Naive thymus-derived CD4-positive, alpha-beta T cell (primary cell): ENCODE results near the gene MAP7D1. TPM values are rescaled to one million over a fixed set of nuclear protein-coding genes. Genes with fewer than 3 reads are reported as not detected.

Source experiments
- ATAC-seq: fragments of 150-1000 bp; cut with Tn5 transposase; 2 replicates; pipeline ENCODE4 v1.10.0; 2021; ENCODE audit warnings: mild to moderate bottlenecking, moderate library complexity
- CTCF ChIA-PET: fragments of 350-600 bp; sonication (Branson Sonifier 250); formaldehyde crosslinking; loops from one replicate; lab custom pipeline; 2021; ENCODE audit warnings: antibody characterized with exemption; lab: Charles Lee
- POLR2A ChIA-PET: fragments of 350-600 bp; sonication (Branson Sonifier 250); formaldehyde crosslinking; loops from one replicate; lab custom pipeline; 2021; ENCODE audit warnings: antibody characterized with exemption, inconsistent platforms; lab: Charles Lee
- DNase-seq, 9 donors: peaks; one replicate each; pipeline versions ENCODE4 v3.0.0 to v3.0.0-alpha.2; 2020 to 2022; ENCODE audit warnings: mixed read lengths in 1 of 9
- H3K27ac ChIP-seq: one replicate; pipeline ENCODE4 v1.7.0; 2013; ENCODE audit warnings: mild to moderate bottlenecking, low read depth, low read length, moderate library complexity
- H3K27me3 ChIP-seq, 2 donors: one replicate each; pipeline ENCODE4 v1.7.0; 2013; ENCODE audit warnings: low read length in 2 of 2, mild to moderate bottlenecking in 2 of 2, moderate library complexity in 2 of 2; ENCODE audit not compliant: control insufficient read depth in 2 of 2, insufficient read depth in 2 of 2
- H3K36me3 ChIP-seq, 3 experiments: 1 replicate in 2 of 3; 2 replicates in 1 of 3; pipeline ENCODE4 v1.7.0; 2013; ENCODE audit warnings: low read length in 3 of 3, mild to moderate bottlenecking in 3 of 3, moderate library complexity in 1 of 3; ENCODE audit not compliant: insufficient read depth in 3 of 3, control insufficient read depth in 2 of 3
- H3K4me1 ChIP-seq, 2 donors: one replicate each; pipeline ENCODE4 v1.7.0; 2013; ENCODE audit warnings: low read length in 2 of 2, mild to moderate bottlenecking in 2 of 2, moderate library complexity in 1 of 2; ENCODE audit not compliant: control insufficient read depth in 2 of 2, insufficient read depth in 2 of 2
- H3K4me3 ChIP-seq: 2 replicates; pipeline ENCODE4 v1.7.0; 2013; ENCODE audit warnings: mild to moderate bottlenecking, low read length
- H3K9me3 ChIP-seq, 3 experiments: 1 replicate in 2 of 3; 2 replicates in 1 of 3; pipeline ENCODE4 v1.7.0; 2013; ENCODE audit warnings: low read length in 3 of 3; ENCODE audit not compliant: control insufficient read depth in 2 of 3
- H3K27ac Mint-ChIP-seq, 9 donors: one replicate each; pipeline ENCODE4 v1.8.0; 2020 to 2022; ENCODE audit warnings: mixed read lengths in 9 of 9, mild to moderate bottlenecking in 8 of 9, moderate library complexity in 5 of 9, inconsistent platforms in 2 of 9
- H3K27me3 Mint-ChIP-seq, 5 donors: one replicate each; pipeline ENCODE4 v1.8.0; 2021 to 2022; ENCODE audit warnings: mixed read lengths in 5 of 5, mild to moderate bottlenecking in 1 of 5
- H3K36me3 Mint-ChIP-seq, 5 donors: one replicate each; pipeline ENCODE4 v1.8.0; 2020 to 2022; ENCODE audit warnings: mixed read lengths in 5 of 5, mild to moderate bottlenecking in 3 of 5, inconsistent platforms in 1 of 5
- H3K4me1 Mint-ChIP-seq, 7 donors: one replicate each; pipeline ENCODE4 v1.8.0; 2020 to 2022; ENCODE audit warnings: mixed read lengths in 7 of 7, mild to moderate bottlenecking in 3 of 7, inconsistent platforms in 1 of 7
- H3K4me3 Mint-ChIP-seq, 10 donors: one replicate each; pipeline ENCODE4 v1.8.0; 2020 to 2022; ENCODE audit warnings: mild to moderate bottlenecking in 10 of 10, mixed read lengths in 10 of 10, moderate library complexity in 6 of 10, inconsistent platforms in 2 of 10
- H3K9me3 Mint-ChIP-seq, 11 donors: one replicate each; pipeline ENCODE4 v1.8.0; 2020 to 2022; ENCODE audit warnings: mixed read lengths in 11 of 11, mild to moderate bottlenecking in 4 of 11, inconsistent platforms in 1 of 11, moderate library complexity in 1 of 11
- intact Hi-C, 2 donors: fragments of 100-400 bp; cut with micrococcal nuclease; formaldehyde crosslinking; loops; one replicate each; pipeline ENCODE4 v1.15.1; 2023
- polyA plus RNA-seq, 2 donors: library from polyadenylated mRNA; unstranded; fragments of 300-500 nt; fragmentation: Illumina TruSeq; gene quantifications; one replicate each; pipeline ENCODE4 v1.2.3, GENCODE V29; 2021
- total RNA-seq, 6 experiments: library from RNA in 5 of 6; stranded (reverse) in 5 of 6; gene quantifications; 1 replicate in 5 of 6; 2 replicates in 1 of 6; pipeline ENCODE4 v1.2.3 and lab custom pipeline; 2021 to 2026

Gene MAP7D1
- total and polyA plus RNA-seq, 7 experiments from 2014 or later, result 15.2 to 257 (median 232) TPM

GRCh38 chr1:36125129-36125991 lies 30.6 kb upstream of the MAP7D1 start, which contains the start of gene COL8A2:
COL8A2 (minus strand) TSS chr1:36125222; CDS start chr1:36100242, 24,980 bp downstream.
- H3K36me3 ChIP-seq, result no peaks in the 10 kb centered on the region
- intact Hi-C loops, result no loop called here
- peaks cover 0 to 11% of the 10 kb centered on the region in 2 donors for H3K27me3 ChIP-seq
- no peak within 1 kb of the TSS for H3K4me3 ChIP-seq
- H3K27ac ChIP-seq, result no peak within 1 kb of the TSS
- peaks cover 0 to 1% (median 0%) of the 10 kb centered on the region in 11 donors for H3K9me3 Mint-ChIP-seq
- H3K27me3 Mint-ChIP-seq, result peaks cover 34 to 43% (median 40%) of the 10 kb centered on the region in 5 donors
- ChIA-PET CTCF (no interaction called here), POLR2A (no interaction called here)
- H3K4me1 Mint-ChIP-seq, result peaks cover 16 to 30% (median 23%) of the 10 kb centered on the region in 7 donors
- no peaks in the 10 kb centered on the region for H3K36me3 Mint-ChIP-seq
- no peaks in the 10 kb centered on the region for H3K9me3 ChIP-seq
- no peak for DNase-seq
- H3K27ac Mint-ChIP-seq, result peak within 1 kb of the TSS in 2 of 9 donors; percentile 10 to 52
- ATAC-seq, result peak; percentile 28
- H3K4me3 Mint-ChIP-seq, result peak within 1 kb of the TSS in 9 of 10 donors; percentile 51 to 81 (median 65)
- H3K4me1 ChIP-seq, result peaks cover 0 to 15% of the 10 kb centered on the region in 2 donors

GRCh38 chr1:36126005-36126716 lies 29.8 kb upstream of the MAP7D1 start:
- H3K27ac Mint-ChIP-seq, result peak overlapping the region in 2 of 9 donors; percentile 10 to 65
- DNase-seq, result no peak
- intact Hi-C loops, result no loop called here
- H3K4me1 ChIP-seq, result peaks cover 0 to 15% of the 10 kb centered on the region in 2 donors
- H3K4me3 Mint-ChIP-seq, result peak overlapping the region in 9 of 10 donors; percentile 6 to 72 (median 36)
- H3K27me3 Mint-ChIP-seq, result peaks cover 34 to 43% (median 40%) of the 10 kb centered on the region in 5 donors
- H3K4me3 ChIP-seq, result no peak overlapping the region
- peaks cover 0 to 11% of the 10 kb centered on the region in 2 donors for H3K27me3 ChIP-seq
- ChIA-PET CTCF (interaction anchor here (0.6 kb wide), 2 partner anchors 120 to 1387 kb away, joined by 3 read pairs; no protein-coding TSS in a partner anchor), POLR2A (no interaction called here)
- peaks cover 0 to 1% (median 0%) of the 10 kb centered on the region in 11 donors for H3K9me3 Mint-ChIP-seq
- peaks cover 16 to 30% (median 23%) of the 10 kb centered on the region in 7 donors for H3K4me1 Mint-ChIP-seq
- ATAC-seq, result no peak
- no peaks in the 10 kb centered on the region for H3K9me3 ChIP-seq
- H3K36me3 Mint-ChIP-seq, result no peaks in the 10 kb centered on the region
- no peak overlapping the region for H3K27ac ChIP-seq
- no peaks in the 10 kb centered on the region for H3K36me3 ChIP-seq

- peaks cover 31 to 40% (median 36%) of the 10 kb centered on the region in 5 donors for H3K27me3 Mint-ChIP-seq
- intact Hi-C loops, result no loop called here
- H3K27me3 ChIP-seq, result peaks cover 0 to 9% of the 10 kb centered on the region in 2 donors
- no peaks in the 10 kb centered on the region for H3K9me3 ChIP-seq
- H3K27ac ChIP-seq, result no peak overlapping the region
- ATAC-seq (no peak), DNase-seq (no peak)
- H3K36me3 ChIP-seq, result no peaks in the 10 kb centered on the region
- H3K36me3 Mint-ChIP-seq, result no peaks in the 10 kb centered on the region
- peaks cover 16 to 30% (median 23%) of the 10 kb centered on the region in 7 donors for H3K4me1 Mint-ChIP-seq
- H3K4me3 Mint-ChIP-seq, result no peak overlapping the region
- CTCF ChIA-PET, result interaction anchor here (0.6 kb wide), 2 partner anchors 119 to 1387 kb away, joined by 3 read pairs; no protein-coding TSS in a partner anchor
- peaks cover 0 to 15% of the 10 kb centered on the region in 2 donors for H3K4me1 ChIP-seq
- H3K9me3 Mint-ChIP-seq, result peaks cover 0 to 1% (median 0%) of the 10 kb centered on the region in 11 donors
- H3K27ac Mint-ChIP-seq, result peak overlapping the region in 1 of 9 donors; percentile 35
- POLR2A ChIA-PET, result interaction anchor here (0.7 kb wide), 1 partner anchor 13 kb away, joined by 3 read pairs; no protein-coding TSS in a partner anchor
- no peak overlapping the region for H3K4me3 ChIP-seq
Observed at GRCh38 chr1:36126797-36127500, 29.0 kb upstream of the MAP7D1 start.

- Histone ChIP-seq H3K27ac (no peak overlapping the region), H3K4me1 (peaks cover 0 to 9% of the 10 kb centered on the region in 2 donors), H3K36me3 (no peaks in the 10 kb centered on the region), H3K27me3 (peaks cover 0 to 3% of the 10 kb centered on the region in 2 donors), H3K4me3 (no peak overlapping the region), H3K9me3 (no peaks in the 10 kb centered on the region)
- ChIA-PET CTCF (interaction anchor here (0.5 kb wide), 1 partner anchor 16 kb away, joined by 6 read pairs; no protein-coding TSS in a partner anchor), POLR2A (no interaction called here)
- intact Hi-C loops, result no loop called here
- Mint-ChIP-seq H3K36me3 (no peaks in the 10 kb centered on the region), H3K27ac (no peak overlapping the region), H3K4me1 (peaks cover 11 to 21% (median 19%) of the 10 kb centered on the region in 7 donors), H3K4me3 (peak overlapping the region in 1 of 10 donors; percentile 63), H3K27me3 (peaks cover 19 to 26% (median 22%) of the 10 kb centered on the region in 5 donors), H3K9me3 (no peaks in the 10 kb centered on the region)
- ATAC-seq (no peak), DNase-seq (no peak)
Observed at GRCh38 chr1:36128126-36128904, 27.6 kb upstream of the MAP7D1 start.

GRCh38 chr1:36128905-36129206 lies 27.1 kb upstream of the MAP7D1 start:
- no peaks in the 10 kb centered on the region for H3K36me3 Mint-ChIP-seq
- POLR2A ChIA-PET, result no interaction called here

More at GRCh38 chr1:36128905-36129206, 27.1 kb upstream of the MAP7D1 start:
- Mint-ChIP-seq H3K27me3 (peaks cover 14 to 21% (median 17%) of the 10 kb centered on the region in 5 donors), H3K9me3 (no peaks in the 10 kb centered on the region), H3K4me3 (no peak overlapping the region), H3K4me1 (peaks cover 9 to 17% (median 16%) of the 10 kb centered on the region in 7 donors), H3K27ac (no peak overlapping the region)
- DNase-seq (no peak), ATAC-seq (no peak)
- peaks cover 0 to 3% of the 10 kb centered on the region in 2 donors for H3K27me3 ChIP-seq
- H3K36me3 ChIP-seq, result no peaks in the 10 kb centered on the region
- intact Hi-C loops, result no loop called here
- no peaks in the 10 kb centered on the region for H3K9me3 ChIP-seq
- H3K27ac ChIP-seq, result no peak overlapping the region
- no peak overlapping the region for H3K4me3 ChIP-seq
- CTCF ChIA-PET, result interaction anchor here (0.5 kb wide), 1 partner anchor 16 kb away, joined by 6 read pairs; no protein-coding TSS in a partner anchor
- H3K4me1 ChIP-seq, result peaks cover 0 to 6% of the 10 kb centered on the region in 2 donors
